Ishikawa (cell line): ENCODE measurements around the gene DUSP8.

Experiments used
- CREB1 ChIP-seq: IDR thresholded peaks from 2 replicates; pipeline ENCODE4 v1.6.1; 2012; ENCODE audit warnings: low read depth
- EP300 ChIP-seq: IDR thresholded peaks from 2 replicates; pipeline ENCODE4 v1.6.1; 2012; ENCODE audit warnings: borderline replicate concordance
- NFIC ChIP-seq: IDR thresholded peaks from 2 replicates; pipeline ENCODE4 v1.6.1; 2012
- RAD21 ChIP-seq: IDR thresholded peaks from 2 replicates; pipeline ENCODE4 v1.6.1; 2012; ENCODE audit warnings: low read depth
- TAF1 ChIP-seq: IDR thresholded peaks from 2 replicates; pipeline ENCODE4 v1.6.1; 2012; ENCODE audit warnings: low read depth, mild to moderate bottlenecking
- YY1 ChIP-seq: IDR thresholded peaks from 2 replicates; pipeline ENCODE4 v1.6.1; 2012; ENCODE audit warnings: low read depth
- TF ChIP-seq, protein P1 (sequence below): IDR thresholded peaks from 2 replicates; pipeline ENCODE4 v1.6.1; 2012

DNA sequence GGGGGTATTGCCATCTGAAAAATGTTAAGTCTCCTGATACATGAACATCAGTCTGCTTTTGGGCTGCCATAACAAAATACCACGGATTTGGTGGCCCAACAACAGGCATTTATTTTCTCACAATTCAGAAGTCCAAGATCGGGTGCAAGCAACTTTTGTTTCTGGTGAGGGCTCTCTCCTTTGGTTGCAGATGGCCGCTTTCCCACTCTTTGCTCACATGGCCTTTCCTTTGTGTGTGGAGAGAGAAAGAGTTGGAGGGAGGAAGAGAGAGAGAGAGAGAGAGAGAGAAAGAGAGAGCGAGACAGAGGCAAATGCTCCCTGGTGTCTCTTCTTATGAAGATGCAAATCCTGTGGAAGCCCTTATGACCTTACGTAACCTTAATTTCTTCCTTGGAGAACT is 28.6 kb upstream of the DUSP8 start:
- TF ChIP-seq TAF1 (no peak), YY1 (no peak), EP300 (no peak), CREB1 (no peak), RAD21 (no peak), NFIC (no peak)
- TF ChIP-seq, protein P1, sequence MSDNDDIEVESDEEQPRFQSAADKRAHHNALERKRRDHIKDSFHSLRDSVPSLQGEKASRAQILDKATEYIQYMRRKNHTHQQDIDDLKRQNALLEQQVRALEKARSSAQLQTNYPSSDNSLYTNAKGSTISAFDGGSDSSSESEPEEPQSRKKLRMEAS, result no peak
